Measurements from ENCODE around the gene SLC30A10.
"Not testable (repeated sequence)": the region's sequence is repeated elsewhere in the genome, so short reads cannot be mapped to it uniquely, and the experiment has no call there.

The SLC30A10 gene

GRCh38 chr1:219927956-219928790 is at the start of gene SLC30A10:
TSS of gene SLC30A10 (minus strand) at chr1:219928557. CDS start at chr1:219928440, 117 bp downstream.
- no peak for DNase-seq (ENCODE audit: low read depth in 2 of 2, low spot score in 1 of 2)

- no peak for DNase-seq (ENCODE audit: low read depth in 2 of 2, low spot score in 1 of 2)
Observed at GRCh38 chr1:219973213-219973612, 44.9 kb upstream of the SLC30A10 start.

- no peak for DNase-seq (ENCODE audit: low read depth in 2 of 2, low spot score in 1 of 2)
Observed at GRCh38 chr1:219967361-219967760, 39.0 kb upstream of the SLC30A10 start.

GRCh38 chr1:219966071-219966349 is 37.7 kb upstream of the SLC30A10 start:
- no peak for DNase-seq (ENCODE audit: low read depth in 2 of 2, low spot score in 1 of 2)

- DNase-seq (ENCODE audit: low read depth in 2 of 2, low spot score in 1 of 2): no peak
Observed at GRCh38 chr1:219965285-219966070, 37.1 kb upstream of the SLC30A10 start.

GRCh38 chr1:219963432-219963831 is 35.1 kb upstream of the SLC30A10 start:
- DNase-seq (ENCODE audit: low read depth in 2 of 2, low spot score in 1 of 2): no peak

- DNase-seq (ENCODE audit: low read depth in 2 of 2, low spot score in 1 of 2): no peak
Observed at GRCh38 chr1:219961684-219962083, 33.3 kb upstream of the SLC30A10 start.

GRCh38 chr1:219959540-219960203 is 31.3 kb upstream of the SLC30A10 start:
- no peak for DNase-seq (ENCODE audit: low read depth in 2 of 2, low spot score in 1 of 2)

GRCh38 chr1:219958875-219959417 is 30.6 kb upstream of the SLC30A10 start:
- DNase-seq (ENCODE audit: low read depth in 2 of 2, low spot score in 1 of 2): no peak

GRCh38 chr1:219954736-219955421 is 26.5 kb upstream of the SLC30A10 start:
- DNase-seq (ENCODE audit: low read depth in 2 of 2, low spot score in 1 of 2): no peak

GRCh38 chr1:219954052-219954451 is 25.7 kb upstream of the SLC30A10 start:
- no peak for DNase-seq (ENCODE audit: low read depth in 2 of 2, low spot score in 1 of 2)

GRCh38 chr1:219952361-219952760 is 24.0 kb upstream of the SLC30A10 start:
- DNase-seq (ENCODE audit: low read depth in 2 of 2, low spot score in 1 of 2): no peak

GRCh38 chr1:219949227-219949626 is 20.9 kb upstream of the SLC30A10 start:
- not testable (repeated sequence) for DNase-seq (ENCODE audit: low read depth in 2 of 2, low spot score in 1 of 2)

GRCh38 chr1:219948766-219949165 is 20.4 kb upstream of the SLC30A10 start:
- DNase-seq (ENCODE audit: low read depth in 2 of 2, low spot score in 1 of 2): not testable (repeated sequence)

- DNase-seq (ENCODE audit: low read depth in 2 of 2, low spot score in 1 of 2): no peak
Observed at GRCh38 chr1:219945795-219946194, 17.4 kb upstream of the SLC30A10 start.

- DNase-seq (ENCODE audit: low read depth in 2 of 2, low spot score in 1 of 2): no peak
Observed at GRCh38 chr1:219941179-219942118, 13.1 kb upstream of the SLC30A10 start.

GRCh38 chr1:219940707-219941106 is 12.3 kb upstream of the SLC30A10 start:
- no peak for DNase-seq (ENCODE audit: low read depth in 2 of 2, low spot score in 1 of 2)

GRCh38 chr1:219938706-219939105 is 10.3 kb upstream of the SLC30A10 start:
- no peak for DNase-seq (ENCODE audit: low read depth in 2 of 2, low spot score in 1 of 2)

GRCh38 chr1:219933763-219934162 is 5.4 kb upstream of the SLC30A10 start:
- not testable (repeated sequence) for DNase-seq (ENCODE audit: low read depth in 2 of 2, low spot score in 1 of 2)

GRCh38 chr1:219931033-219931432 is 2.7 kb upstream of the SLC30A10 start:
- DNase-seq (ENCODE audit: low read depth in 2 of 2, low spot score in 1 of 2): no peak
